ENCODE results near the gene PPP1R3F.
A peak's percentile ranks its signal among the peaks of the same experiment; 100 is the strongest.

PPP1R3F gene

GRCh38 chrX:49249071-49249470 lies 20.5 kb upstream of the PPP1R3F start:
- no peak for DNase-seq (ENCODE audit: low read depth)

DNA sequence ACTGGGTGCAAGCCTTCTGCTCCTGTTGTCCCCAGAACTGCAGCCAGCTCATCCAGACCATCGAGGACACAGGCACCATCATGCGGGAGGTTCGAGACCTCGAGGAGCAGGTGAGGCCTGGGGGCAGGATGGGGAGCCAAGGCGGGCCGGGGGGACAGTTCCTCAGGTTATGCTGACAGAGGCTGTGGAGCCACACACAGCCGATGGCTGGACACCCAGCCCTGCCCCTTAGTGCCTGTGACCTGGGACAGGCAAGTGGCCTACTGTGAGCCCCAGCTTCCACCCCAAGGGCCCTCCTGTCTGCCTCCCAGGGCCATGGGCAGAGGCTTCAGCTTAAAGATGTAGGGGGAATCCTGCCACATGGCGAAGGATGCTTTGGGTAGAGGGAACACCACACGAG lies 20.0 kb upstream of the PPP1R3F start:
- DNase-seq (ENCODE audit: low read depth), result no peak

DNA sequence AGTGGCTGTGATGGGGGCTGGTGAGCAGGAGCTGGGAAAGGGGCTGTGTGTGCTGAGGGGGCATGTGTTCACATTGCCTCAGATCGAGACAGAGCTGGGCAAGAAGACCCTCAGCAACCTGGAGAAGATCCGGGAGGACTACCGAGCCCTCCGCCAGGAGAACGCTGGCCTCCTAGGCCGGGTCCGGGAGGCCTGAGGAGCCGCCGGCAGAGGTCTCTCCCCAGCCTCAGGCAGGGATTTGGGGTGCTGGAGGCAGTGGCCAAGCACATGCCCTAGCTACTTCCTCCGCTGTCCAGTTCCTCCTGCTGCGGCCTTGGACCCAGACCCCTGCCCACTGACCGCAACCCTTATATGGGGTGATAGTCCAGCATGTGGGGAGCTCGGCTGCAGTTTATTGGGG lies 19.5 kb upstream of the PPP1R3F start:
- DNase-seq (ENCODE audit: low read depth), result no peak

DNA sequence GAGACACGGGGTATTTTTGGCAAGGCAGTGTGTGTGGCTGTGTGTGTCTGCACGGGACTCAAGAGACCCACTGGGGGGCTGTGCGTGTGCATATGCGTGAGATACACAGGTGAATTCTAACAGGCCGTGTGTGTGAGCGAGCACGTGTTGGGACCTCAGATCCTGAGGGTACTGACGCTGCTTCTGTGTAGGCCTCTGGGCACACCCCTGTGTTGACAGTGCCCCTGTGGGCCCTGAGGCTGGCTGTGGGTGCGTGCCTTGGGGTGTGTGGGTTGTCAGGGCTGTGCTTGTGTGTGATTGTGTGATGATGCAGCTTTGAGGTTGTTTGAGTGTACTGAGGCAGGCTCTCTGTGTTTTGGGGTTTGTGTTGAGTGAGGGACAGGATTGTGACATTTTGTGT lies 19.0 kb upstream of the PPP1R3F start:
- no peak for DNase-seq (ENCODE audit: low read depth)

GRCh38 chrX:49251325-49251724 lies 18.3 kb upstream of the PPP1R3F start:
- DNase-seq (ENCODE audit: low read depth), result no peak

- no peak for DNase-seq (ENCODE audit: low read depth)
These were observed 15.0 kb upstream of the PPP1R3F start for GRCh38 chrX:49254639-49255038.

GRCh38 chrX:49256268-49256995 lies 13.2 kb upstream of the PPP1R3F start:
- no peak for DNase-seq (ENCODE audit: low read depth)

DNA sequence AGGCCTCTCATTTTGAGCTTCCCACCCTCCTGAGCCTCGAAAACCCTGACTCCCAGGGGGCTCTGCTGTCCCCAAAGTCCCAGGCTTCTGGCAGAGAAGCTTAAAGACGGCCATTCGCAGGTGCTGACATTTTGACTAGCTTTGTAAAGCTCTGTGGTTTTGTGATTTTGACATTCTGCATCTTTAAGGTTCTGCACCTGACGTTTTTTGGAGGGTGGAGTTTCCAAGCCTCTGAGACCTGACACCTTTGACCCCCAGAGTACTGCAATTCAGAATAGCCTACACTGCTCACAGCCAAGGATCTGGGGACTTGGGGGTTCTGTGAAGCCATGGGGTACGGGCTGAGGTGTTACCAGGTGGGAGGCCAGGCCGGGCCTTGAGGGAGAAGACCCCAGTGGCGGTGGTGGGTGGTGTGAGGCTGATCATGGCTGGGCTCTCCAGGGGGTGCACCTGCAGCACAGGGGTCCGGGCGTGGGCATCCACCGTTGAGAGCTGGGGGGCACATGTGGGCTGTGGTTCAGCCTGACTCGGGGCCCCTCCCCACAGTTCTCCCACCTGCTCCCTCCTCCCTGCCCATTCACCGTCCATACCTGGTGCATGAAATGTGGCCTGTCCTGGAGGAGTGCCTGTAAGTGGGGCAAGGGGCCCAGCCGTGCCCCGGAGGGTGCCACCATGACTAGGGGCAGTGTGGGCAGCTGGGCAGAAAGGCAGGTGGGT lies 12.4 kb upstream of the PPP1R3F start:
- DNase-seq (ENCODE audit: low read depth), result no peak

GRCh38 chrX:49257846-49258748 lies 11.5 kb upstream of the PPP1R3F start:
- DNase-seq (ENCODE audit: low read depth), result no peak

- no peak for DNase-seq (ENCODE audit: low read depth)
These were observed 10.9 kb upstream of the PPP1R3F start for GRCh38 chrX:49258749-49259124.

DNA sequence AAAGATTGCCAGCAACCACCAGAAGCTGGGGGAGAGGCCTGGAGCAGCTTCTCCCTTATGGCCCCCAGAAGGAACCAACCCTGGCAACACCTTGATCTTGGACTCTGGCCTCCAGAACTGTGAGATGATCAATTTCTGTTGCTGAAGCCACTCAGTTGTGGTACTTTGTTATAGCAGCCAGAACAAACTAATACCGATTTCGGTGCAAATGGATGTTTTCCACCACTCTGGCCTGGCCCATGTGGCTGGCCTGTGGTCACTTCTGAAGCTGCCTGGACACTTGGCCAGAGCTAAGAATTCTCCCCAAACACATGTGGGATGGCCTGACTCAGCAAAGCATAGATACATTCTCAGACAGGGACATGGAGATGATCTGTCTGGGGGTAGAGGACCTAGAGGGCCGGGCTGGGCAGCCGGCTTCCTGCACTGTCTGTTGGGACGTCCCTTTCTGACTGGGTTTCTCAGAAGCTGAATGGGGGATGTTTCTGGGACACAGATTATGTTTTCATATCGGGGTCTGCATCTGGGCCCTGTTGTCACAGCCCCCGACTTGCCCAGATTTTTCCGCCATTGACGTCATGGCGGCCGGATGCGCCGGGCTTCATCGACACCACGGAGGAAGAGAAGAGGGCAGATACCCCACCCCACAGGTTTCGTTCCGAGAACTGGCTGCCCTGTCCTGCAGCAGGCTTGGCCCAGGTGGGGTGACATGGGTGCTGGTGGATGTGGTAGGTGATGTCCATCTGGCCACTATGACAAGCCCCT lies 9.2 kb upstream of the PPP1R3F start:
- DNase-seq (ENCODE audit: low read depth), result no peak

DNA sequence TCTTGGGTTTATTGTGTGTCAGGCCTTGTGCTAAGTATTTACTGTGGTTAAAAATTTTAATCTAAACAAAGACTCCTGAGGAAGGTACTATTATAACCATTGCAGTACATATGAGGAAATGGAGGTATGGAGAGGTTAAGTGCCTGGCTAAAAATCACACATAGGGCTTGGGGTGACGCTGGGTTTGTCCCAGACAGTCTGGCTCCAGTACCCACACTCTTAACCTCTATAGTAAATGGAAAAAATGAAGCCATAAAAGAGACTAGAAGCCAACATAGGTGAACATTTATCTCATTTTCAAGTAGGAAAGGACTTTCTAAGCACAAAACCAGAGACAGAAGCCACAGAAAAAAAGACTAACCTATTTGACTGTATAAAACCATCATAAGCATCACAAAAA lies 7.0 kb upstream of the PPP1R3F start:
- no peak for DNase-seq (ENCODE audit: low read depth)

GRCh38 chrX:49263631-49264030 lies 6.0 kb upstream of the PPP1R3F start:
- DNase-seq (ENCODE audit: low read depth), result no peak

DNA sequence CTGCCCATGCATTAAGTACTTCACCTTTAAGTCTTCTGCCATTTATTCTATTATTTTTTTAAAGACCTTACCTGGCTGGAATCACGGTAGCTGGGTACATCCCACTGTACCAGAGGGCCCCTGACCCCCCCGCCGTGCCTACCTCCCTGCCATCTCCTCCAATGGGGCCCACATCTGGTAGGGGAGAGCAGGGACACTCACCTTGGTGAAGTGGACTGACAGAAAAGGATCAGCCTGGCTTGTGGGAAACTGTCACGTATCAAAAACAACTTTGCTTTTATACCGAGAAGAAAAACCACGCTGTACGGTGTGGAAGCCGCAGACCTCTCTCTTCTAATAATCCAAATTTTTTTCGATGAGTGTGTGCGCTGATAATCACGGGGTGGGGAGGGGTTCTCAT lies 5.1 kb upstream of the PPP1R3F start, which contains the start of gene FOXP3:
Gene FOXP3, minus strand, starts transcription at position 251 of the 400 bp plus-strand sequence. CDS start 6,205 bp downstream, outside the sequence.
- DNase-seq (ENCODE audit: low read depth), result no peak

- DNase-seq (ENCODE audit: low read depth), result no peak
These were observed 2.8 kb upstream of the PPP1R3F start for GRCh38 chrX:49266523-49267445.

- DNase-seq (ENCODE audit: low read depth), result no peak
These were observed 937 bp upstream of the PPP1R3F start for GRCh38 chrX:49268702-49269009.

DNA sequence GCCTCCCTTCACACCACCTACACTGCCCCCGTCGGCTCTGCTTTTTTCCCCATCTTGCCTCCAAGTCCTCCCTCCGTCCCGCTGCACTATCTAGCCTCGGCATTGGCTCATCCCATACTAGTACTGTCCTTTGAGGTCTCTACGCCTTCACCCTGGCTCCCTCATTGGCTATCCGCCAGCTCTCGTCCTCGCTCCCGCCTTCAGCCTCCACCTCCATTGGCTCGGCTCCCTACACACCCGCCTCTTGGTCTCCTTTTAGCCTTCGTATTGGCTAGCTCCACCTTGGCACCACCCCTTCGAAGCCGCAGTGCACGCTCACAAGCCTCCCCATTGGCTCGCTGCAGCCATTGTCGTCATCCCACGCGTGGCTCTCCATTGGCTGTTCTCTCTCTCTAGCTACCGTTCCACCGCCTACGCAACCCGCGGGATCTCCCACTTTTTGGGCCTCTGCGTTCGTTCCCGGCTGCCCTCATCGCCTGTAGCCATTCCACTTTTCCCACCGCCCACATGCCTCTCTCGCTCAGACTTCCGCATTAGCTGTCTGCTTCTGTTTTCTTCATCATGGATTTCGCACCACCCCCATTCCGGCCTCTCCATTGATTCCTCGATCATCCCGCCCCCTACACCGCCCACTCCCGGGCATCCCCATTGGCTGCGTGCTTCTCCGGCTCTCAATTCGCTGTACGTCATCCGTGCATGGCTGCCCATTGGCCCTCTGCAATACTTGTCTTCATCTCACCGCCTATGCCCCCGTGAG lies 405 bp upstream of the PPP1R3F start:
- peak; percentile 89 for DNase-seq (ENCODE audit: low read depth)

DNA sequence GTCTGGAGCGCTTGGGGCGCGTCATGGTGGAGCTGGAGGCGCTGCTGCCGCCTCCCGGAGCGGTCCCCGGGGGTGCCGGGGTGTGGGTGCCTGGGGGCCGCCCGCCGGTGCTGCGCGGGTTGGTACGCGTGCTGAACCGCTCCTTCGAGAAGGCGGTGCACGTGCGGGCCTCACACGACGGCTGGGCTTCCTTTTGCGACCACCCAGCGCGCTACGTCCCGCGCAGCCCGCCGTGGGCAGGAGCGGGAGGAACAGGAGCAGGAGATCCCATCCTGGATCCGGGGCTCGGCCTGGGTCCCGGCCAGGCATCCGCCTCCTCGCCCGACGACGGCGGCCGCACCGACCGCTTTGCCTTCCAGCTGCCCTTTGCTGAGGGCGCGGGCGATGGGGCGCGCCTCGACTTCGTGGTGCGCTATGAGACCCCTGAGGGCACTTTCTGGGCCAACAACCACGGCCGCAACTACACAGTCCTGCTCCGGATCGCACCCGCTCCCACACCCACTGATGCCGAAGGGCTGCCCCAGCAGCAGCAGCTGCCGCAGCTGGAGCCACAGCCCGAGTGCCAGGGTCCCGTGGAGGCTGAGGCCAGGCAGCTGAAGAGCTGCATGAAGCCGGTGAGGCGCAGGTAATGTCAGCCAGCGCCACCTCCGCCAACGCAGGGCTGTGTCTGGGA lies 792 bp downstream of the PPP1R3F start:
- no peak for DNase-seq (ENCODE audit: low read depth)

- DNase-seq (ENCODE audit: low read depth), result no peak
These were observed 1.7 kb downstream of the PPP1R3F start for GRCh38 chrX:49271341-49271740.

GRCh38 chrX:49272421-49272820 lies 2.8 kb downstream of the PPP1R3F start:
- DNase-seq (ENCODE audit: low read depth), result no peak

All from activated T-cell treated with anti-CD3 and anti-CD28 coated beads for 24 hours (primary cell).